ENCODE data around the gene HYAL1.

Gene HYAL1

DNA sequence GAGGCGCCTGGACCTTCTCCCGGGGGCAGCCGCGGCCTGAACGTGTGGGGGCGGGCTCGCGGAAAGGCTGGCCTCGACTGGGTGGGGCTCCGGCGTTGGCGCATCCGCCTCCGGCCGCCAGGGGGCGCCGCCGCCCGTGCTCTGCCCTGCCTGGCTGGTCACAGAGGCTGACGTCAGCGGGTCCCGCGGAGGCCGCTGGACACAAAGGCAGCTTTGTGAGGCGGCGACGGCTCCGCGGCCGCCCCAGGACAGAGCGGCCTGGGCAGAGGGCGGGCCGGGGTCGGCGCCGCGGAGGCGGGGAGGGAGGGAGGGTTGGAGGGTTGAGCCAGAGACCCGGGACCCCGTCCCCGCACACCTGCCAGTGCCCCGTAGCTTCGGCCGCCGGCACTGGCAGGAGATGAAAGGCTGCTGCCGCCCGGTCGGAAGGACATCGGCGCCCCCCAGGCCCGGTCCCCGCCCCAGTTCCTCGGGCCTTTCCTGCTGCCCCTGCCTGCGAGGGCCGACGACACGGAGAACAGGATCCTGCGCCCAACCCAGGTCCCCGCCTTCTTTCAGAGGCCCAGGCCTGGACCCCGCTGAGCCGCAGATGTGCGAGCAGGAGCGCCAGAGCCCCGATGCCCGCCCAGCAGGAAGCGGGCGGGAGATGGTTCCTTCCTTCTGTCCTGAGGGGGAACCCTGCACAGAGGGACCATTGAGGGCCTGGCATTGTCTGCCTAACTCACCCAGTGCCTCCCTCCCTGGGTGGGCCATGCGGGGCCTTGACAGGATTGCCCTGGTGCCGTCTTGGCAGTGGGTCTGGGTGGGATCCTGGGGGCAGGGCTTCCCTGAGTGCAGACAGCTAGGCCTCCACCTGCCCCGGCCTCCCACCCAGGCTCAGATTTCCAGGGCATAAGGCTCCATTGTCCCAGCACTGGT is 43.1 kb downstream of the HYAL1 start:
- peak; percentile 94 for DNase-seq (ENCODE audit: low spot score)

DNA sequence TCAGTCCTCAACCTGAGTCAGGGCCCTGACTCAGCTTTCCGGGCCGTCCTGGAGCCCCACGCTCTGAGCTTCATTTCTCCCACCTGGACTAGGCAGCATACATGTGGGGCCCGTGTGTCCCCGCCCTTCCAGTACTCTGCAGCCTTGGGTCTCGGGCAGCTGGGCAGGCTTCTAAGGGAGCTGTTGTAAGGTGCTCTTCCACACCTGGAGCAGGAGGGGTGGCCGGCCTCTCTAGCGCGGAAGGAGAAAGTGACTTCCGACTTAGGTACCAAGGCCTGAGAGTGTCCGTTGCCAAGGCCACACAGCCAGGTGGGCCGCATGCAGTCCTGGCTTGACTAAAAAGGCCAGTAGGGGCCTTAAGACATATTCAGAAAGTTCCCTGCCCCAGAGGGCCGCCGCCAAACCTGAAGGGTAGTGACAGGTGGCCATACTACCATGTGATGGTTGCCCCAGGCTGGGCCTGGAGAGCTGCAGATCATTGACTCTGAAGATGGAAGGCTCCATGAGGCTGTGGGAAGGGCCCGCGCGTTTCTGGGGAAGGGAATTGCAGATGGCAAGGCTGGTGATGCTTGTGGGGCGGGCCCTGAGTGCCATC is 43.8 kb downstream of the HYAL1 start:
- DNase-seq (ENCODE audit: low spot score): no peak

- no peak for DNase-seq (ENCODE audit: low spot score)
Observed at GRCh38 chr3:50258979-50259378, 44.4 kb downstream of the HYAL1 start.

GRCh38 chr3:50258029-50258680 is 45.2 kb downstream of the HYAL1 start:
- DNase-seq (ENCODE audit: low spot score): no peak

DNA sequence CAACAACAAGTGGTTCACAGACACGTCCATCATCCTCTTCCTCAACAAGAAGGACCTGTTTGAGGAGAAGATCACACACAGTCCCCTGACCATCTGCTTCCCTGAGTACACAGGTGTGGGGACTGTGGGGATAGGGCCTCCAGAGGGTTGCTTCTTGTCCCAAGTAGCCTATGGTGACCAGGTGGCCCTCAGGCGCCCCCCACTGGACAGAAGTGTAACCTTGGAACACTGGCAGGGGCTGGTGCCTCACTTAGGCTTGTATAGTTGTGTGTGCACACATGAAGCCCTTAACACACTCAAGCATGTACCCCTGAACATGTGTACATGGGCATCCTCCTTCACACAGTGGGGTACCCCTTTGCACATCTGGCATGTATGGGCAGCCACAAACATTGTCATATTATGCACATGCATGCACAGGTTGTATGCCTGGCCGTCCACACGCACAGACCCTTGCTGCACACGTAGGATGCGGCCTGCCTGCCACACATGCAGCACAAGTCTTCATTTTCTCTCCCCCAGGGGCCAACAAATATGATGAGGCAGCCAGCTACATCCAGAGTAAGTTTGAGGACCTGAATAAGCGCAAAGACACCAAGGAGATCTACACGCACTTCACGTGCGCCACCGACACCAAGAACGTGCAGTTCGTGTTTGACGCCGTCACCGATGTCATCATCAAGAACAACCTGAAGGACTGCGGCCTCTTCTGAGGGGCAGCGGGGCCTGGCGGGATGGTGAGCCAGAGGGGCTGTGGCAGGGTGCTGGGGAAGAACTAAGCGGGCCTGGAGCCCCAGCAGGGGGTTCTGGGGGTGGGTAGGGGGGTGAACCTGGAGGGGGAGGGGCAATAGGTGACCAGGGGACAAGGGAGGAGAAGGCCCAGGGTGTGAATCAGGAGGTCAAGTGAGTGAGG is 46.1 kb downstream of the HYAL1 start:
- DNase-seq (ENCODE audit: low spot score): peak; percentile 74

DNA sequence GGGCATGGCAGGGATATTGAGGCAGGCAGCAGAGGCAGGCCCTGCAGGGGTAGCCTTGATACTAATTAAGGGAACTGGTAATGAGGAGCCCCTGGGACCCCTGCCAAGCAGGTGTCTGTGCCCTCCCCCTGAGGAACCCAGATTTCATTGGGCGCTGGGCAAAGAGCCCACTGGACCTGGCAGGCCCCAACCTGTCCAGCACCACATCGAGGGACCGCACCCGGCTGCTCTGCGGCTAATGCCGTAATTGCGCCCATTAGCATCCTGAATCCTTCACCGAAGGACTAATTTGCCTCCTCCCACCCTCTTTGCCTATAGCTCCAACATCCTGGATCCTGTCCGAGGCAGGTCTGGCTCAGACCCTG is 48.1 kb downstream of the HYAL1 start:
- no peak for DNase-seq (ENCODE audit: low spot score)

- no peak for DNase-seq (ENCODE audit: low spot score)
Observed at GRCh38 chr3:50254577-50255250, 48.7 kb downstream of the HYAL1 start.

DNA sequence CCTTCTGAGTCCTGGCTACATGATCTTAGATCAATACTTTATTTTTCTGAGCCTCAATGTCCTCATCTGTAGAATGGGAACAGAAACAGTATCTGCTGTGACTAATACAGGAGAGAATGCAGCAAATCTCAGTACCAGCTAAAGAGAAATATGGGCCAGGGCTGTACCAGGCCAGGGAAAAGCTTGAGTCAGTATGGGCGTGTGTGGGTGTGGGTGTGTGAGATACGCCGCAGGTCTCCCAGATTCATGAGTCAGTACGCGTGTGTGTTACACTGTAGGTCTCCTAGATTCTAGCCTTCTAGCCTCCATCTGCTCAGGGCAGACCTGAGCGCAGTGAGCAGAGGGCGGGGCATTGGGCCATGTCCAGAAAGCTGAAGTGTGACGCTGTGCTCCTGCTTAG is 52.2 kb downstream of the HYAL1 start:
- DNase-seq (ENCODE audit: low spot score): no peak

GRCh38 chr3:50250514-50250913 is 52.9 kb downstream of the HYAL1 start:
- DNase-seq (ENCODE audit: low spot score): no peak

Data from HuH-7 (cell line).